Fibroblast of upper back skin (primary cell): ENCODE measurements around the gene MYO9A.
"Not testable (repeated sequence)": the region's sequence is repeated elsewhere in the genome, so short reads cannot be mapped to it uniquely, and the experiment has no call there.

Source experiments
- DNase-seq: peaks from one replicate; pipeline ENCODE4 v3.0.0-alpha.2; 2013

MYO9A gene

GRCh38 chr15:71939981-71940588 is 177.9 kb downstream of the MYO9A start:
- DNase-seq = no peak

- DNase-seq = no peak
Measured at GRCh38 chr15:71937650-71938311, 180.2 kb downstream of the MYO9A start.

GRCh38 chr15:71934446-71934845 is 183.5 kb downstream of the MYO9A start:
- DNase-seq = no peak

GRCh38 chr15:71932689-71933088 is 185.3 kb downstream of the MYO9A start:
- DNase-seq = no peak

- DNase-seq = no peak
Measured at GRCh38 chr15:71931261-71931660, 186.7 kb downstream of the MYO9A start.

GRCh38 chr15:71925145-71925544 is 192.8 kb downstream of the MYO9A start:
- no peak for DNase-seq

- DNase-seq = no peak
Measured at GRCh38 chr15:71921191-71921590, 196.8 kb downstream of the MYO9A start.

- no peak for DNase-seq
Measured at GRCh38 chr15:71920573-71920972, 197.4 kb downstream of the MYO9A start.

- no peak for DNase-seq
Measured at GRCh38 chr15:71916834-71917233, 201.1 kb downstream of the MYO9A start.

- DNase-seq = no peak
Measured at GRCh38 chr15:71914092-71914491, 203.9 kb downstream of the MYO9A start.

GRCh38 chr15:71899674-71900073 is 218.3 kb downstream of the MYO9A start:
- no peak for DNase-seq

GRCh38 chr15:71893691-71894090 is 224.3 kb downstream of the MYO9A start:
- peak; percentile 37 for DNase-seq

- DNase-seq = no peak
Measured at GRCh38 chr15:71892335-71892734, 225.6 kb downstream of the MYO9A start.

- DNase-seq = no peak
Measured at GRCh38 chr15:71891026-71891425, 226.9 kb downstream of the MYO9A start.

GRCh38 chr15:71889947-71890346 is 228.0 kb downstream of the MYO9A start:
- no peak for DNase-seq

- no peak for DNase-seq
Measured at GRCh38 chr15:71889385-71889784, 228.6 kb downstream of the MYO9A start.

GRCh38 chr15:71888797-71889196 is 229.2 kb downstream of the MYO9A start:
- no peak for DNase-seq

- DNase-seq = no peak
Measured at GRCh38 chr15:71885390-71885789, 232.6 kb downstream of the MYO9A start.

GRCh38 chr15:71883447-71883846 is 234.5 kb downstream of the MYO9A start:
- DNase-seq = no peak

- no peak for DNase-seq
Measured at GRCh38 chr15:71880276-71880675, 237.7 kb downstream of the MYO9A start.

GRCh38 chr15:71874245-71874644 is 243.7 kb downstream of the MYO9A start:
- no peak for DNase-seq

GRCh38 chr15:71858232-71858631 is 259.7 kb downstream of the MYO9A start:
- DNase-seq = not testable (repeated sequence)

- DNase-seq = no peak
Measured at GRCh38 chr15:71853543-71853942, 264.4 kb downstream of the MYO9A start.

GRCh38 chr15:71844916-71845315 is 273.0 kb downstream of the MYO9A start:
- DNase-seq = no peak

- no peak for DNase-seq
Measured at GRCh38 chr15:71841563-71841962, 276.4 kb downstream of the MYO9A start.
